Activated CD8-positive, alpha-beta T cell treated with anti-CD3 and anti-CD28 coated beads, Interleukin-2, amount 10 ng/mL, durations not matched to agents 7 days and 5 days (primary cell): ENCODE data around the gene TPPP2. TPM values are rescaled to one million over a fixed set of nuclear protein-coding genes. Genes with fewer than 3 reads are reported as not detected.

ENCODE experiments used
- ATAC-seq: fragments of 150-1000 bp; cut with Tn5 transposase; one replicate; pipeline ENCODE4 v1.10.0; 2021; ENCODE audit warnings: moderate library complexity
- CTCF ChIA-PET: fragments of 350-600 bp; sonication (Branson Sonifier 250); formaldehyde crosslinking; loops from one replicate; lab custom pipeline; 2021; ENCODE audit warnings: antibody characterized with exemption; lab: Charles Lee
- POLR2A ChIA-PET: fragments of 350-600 bp; sonication (Branson Sonifier 250); formaldehyde crosslinking; loops from one replicate; lab custom pipeline; 2021; ENCODE audit warnings: antibody characterized with exemption; lab: Charles Lee
- DNase-seq: peaks from one replicate; pipeline ENCODE4 v3.0.0-alpha.2; 2020
- H3K27ac Mint-ChIP-seq: one replicate; pipeline ENCODE4 v1.8.0; 2021; ENCODE audit warnings: mild to moderate bottlenecking, mixed read lengths
- H3K27me3 Mint-ChIP-seq: one replicate; pipeline ENCODE4 v1.8.0; 2021; ENCODE audit warnings: low read depth, mixed read lengths
- H3K36me3 Mint-ChIP-seq: one replicate; pipeline ENCODE4 v1.8.0; 2021; ENCODE audit warnings: low read depth, mixed read lengths
- H3K4me1 Mint-ChIP-seq: one replicate; pipeline ENCODE4 v1.8.0; 2021; ENCODE audit warnings: low read depth, mixed read lengths
- H3K4me3 Mint-ChIP-seq: one replicate; pipeline ENCODE4 v1.8.0; 2021; ENCODE audit warnings: mild to moderate bottlenecking, mixed read lengths
- H3K9me3 Mint-ChIP-seq: one replicate; pipeline ENCODE4 v1.8.0; 2022; ENCODE audit warnings: mixed read lengths; ENCODE audit not compliant: insufficient read depth
- total RNA-seq, 2 experiments: library from RNA; stranded (reverse); gene quantifications; one replicate each; pipeline ENCODE4 v1.2.3, GENCODE V29; 2021

The TPPP2 gene
- total RNA-seq, 2 experiments from 2014 or later = not detected

GRCh38 chr14:21061347-21061668, 31.3 kb downstream of the TPPP2 start:
- no peak for DNase-seq
- ChIA-PET POLR2A (no interaction called here), CTCF (interaction anchor here (1.0 to 2.9 kb wide), 3 partner anchors 9 to 47 kb away, joined by 3 to 11 read pairs (median 6); partner anchors contain the start of gene ARHGEF40)
- H3K9me3 Mint-ChIP-seq = no peaks in the 10 kb centered on the region
- H3K36me3 Mint-ChIP-seq = no peaks in the 10 kb centered on the region
- ATAC-seq = no peak
- no peak overlapping the region for H3K4me3 Mint-ChIP-seq
- H3K4me1 Mint-ChIP-seq = no peaks in the 10 kb centered on the region
- H3K27me3 Mint-ChIP-seq = peaks cover 48% of the 10 kb centered on the region
- no peak overlapping the region for H3K27ac Mint-ChIP-seq

- POLR2A ChIA-PET = no interaction called here
- H3K9me3 Mint-ChIP-seq = no peaks in the 10 kb centered on the region
- H3K27ac Mint-ChIP-seq = no peak overlapping the region
- peaks cover 61% of the 10 kb centered on the region for H3K27me3 Mint-ChIP-seq
- CTCF ChIA-PET = interaction anchor here (0.9 to 1.0 kb wide), 2 partner anchors 29 to 41 kb away, joined by 3 read pairs; no protein-coding TSS in a partner anchor
- H3K4me3 Mint-ChIP-seq = no peak overlapping the region
- H3K4me1 Mint-ChIP-seq = peaks cover under 1% of the 10 kb centered on the region
- no peaks in the 10 kb centered on the region for H3K36me3 Mint-ChIP-seq
- DNase-seq (no peak), ATAC-seq (no peak)
Measured at GRCh38 chr14:21063479-21063878, 33.5 kb downstream of the TPPP2 start.

- POLR2A ChIA-PET = no interaction called here
- peaks cover 31% of the 10 kb centered on the region for H3K4me1 Mint-ChIP-seq
- peaks cover 75% of the 10 kb centered on the region for H3K27me3 Mint-ChIP-seq
- H3K4me3 Mint-ChIP-seq = no peak overlapping the region
- CTCF ChIA-PET = interaction anchor here (0.8 to 5.1 kb wide), 12 partner anchors 11 to 61 kb away, joined by 3 to 140 read pairs (median 6); partner anchors contain the start of gene TMEM253
- ATAC-seq (no peak), DNase-seq (no peak)
- H3K36me3 Mint-ChIP-seq = no peaks in the 10 kb centered on the region
- H3K27ac Mint-ChIP-seq = no peak overlapping the region
- no peaks in the 10 kb centered on the region for H3K9me3 Mint-ChIP-seq
Measured at GRCh38 chr14:21066882-21067502, 37.0 kb downstream of the TPPP2 start.

- peaks cover 74% of the 10 kb centered on the region for H3K27me3 Mint-ChIP-seq
- H3K4me1 Mint-ChIP-seq = peaks cover 37% of the 10 kb centered on the region
- ATAC-seq (peak; percentile 52), DNase-seq (peak; percentile 62)
- ChIA-PET CTCF (interaction anchor here (0.8 to 5.1 kb wide), 16 partner anchors 9 to 98 kb away, joined by 3 to 140 read pairs (median 7); partner anchors contain the start of genes OR5AU1, SLC39A2 and TMEM253), POLR2A (interaction anchor here (0.7 to 1.4 kb wide), 2 partner anchors 24 to 36 kb away, joined by 3 to 5 read pairs; no protein-coding TSS in a partner anchor)
- H3K9me3 Mint-ChIP-seq = no peaks in the 10 kb centered on the region
- no peak overlapping the region for H3K27ac Mint-ChIP-seq
- peak overlapping the region; percentile 60 for H3K4me3 Mint-ChIP-seq
- no peaks in the 10 kb centered on the region for H3K36me3 Mint-ChIP-seq
Measured at GRCh38 chr14:21068521-21069387, 38.7 kb downstream of the TPPP2 start.

- peaks cover 37% of the 10 kb centered on the region for H3K4me1 Mint-ChIP-seq
Measured at GRCh38 chr14:21069388-21070082, 39.5 kb downstream of the TPPP2 start.

GRCh38 chr14:21070083-21070609, 40.1 kb downstream of the TPPP2 start, which contains the start of gene ARHGEF40:
Gene ARHGEF40 (plus strand): TSS chr14:21070304. CDS start chr14:21070397, 93 bp downstream.
- Mint-ChIP-seq H3K4me1 (peaks cover 37% of the 10 kb centered on the region), H3K36me3 (no peaks in the 10 kb centered on the region), H3K4me3 (peak within 1 kb of the TSS; percentile 68), H3K9me3 (no peaks in the 10 kb centered on the region), H3K27ac (no peak within 1 kb of the TSS), H3K27me3 (peaks cover 69% of the 10 kb centered on the region)
- ChIA-PET POLR2A (interaction anchor here (0.8 to 1.3 kb wide), 2 partner anchors 33 to 36 kb away, joined by 3 read pairs; no protein-coding TSS in a partner anchor), CTCF (interaction anchor here (0.9 to 3.4 kb wide), 9 partner anchors 8 to 99 kb away, joined by 3 to 57 read pairs (median 8); partner anchors contain the start of gene TMEM253)
- DNase-seq (no peak), ATAC-seq (peak; percentile 16)

More at GRCh38 chr14:21069388-21070082, 39.5 kb downstream of the TPPP2 start:
- H3K27me3 Mint-ChIP-seq = peaks cover 72% of the 10 kb centered on the region
- no peaks in the 10 kb centered on the region for H3K36me3 Mint-ChIP-seq
- H3K9me3 Mint-ChIP-seq = no peaks in the 10 kb centered on the region
- no peak for DNase-seq
- ATAC-seq = no peak
- ChIA-PET POLR2A (interaction anchor here (0.8 to 1.4 kb wide), 2 partner anchors 35 to 36 kb away, joined by 3 to 5 read pairs; no protein-coding TSS in a partner anchor), CTCF (interaction anchor here (1.3 to 5.1 kb wide), 12 partner anchors 9 to 99 kb away, joined by 3 to 140 read pairs (median 26); partner anchors contain the start of gene TMEM253)
- peak overlapping the region; percentile 60 for H3K4me3 Mint-ChIP-seq
- no peak overlapping the region for H3K27ac Mint-ChIP-seq

- ATAC-seq = peak; percentile 18
Measured at GRCh38 chr14:21070610-21071224, 40.7 kb downstream of the TPPP2 start.

GRCh38 chr14:21071225-21072030, 41.4 kb downstream of the TPPP2 start:
- CTCF ChIA-PET = interaction anchor here (0.8 to 3.4 kb wide), 8 partner anchors 11 to 57 kb away, joined by 3 to 57 read pairs (median 16); partner anchors contain the start of gene TMEM253
- POLR2A ChIA-PET = interaction anchor here (0.8 to 1.3 kb wide), 3 partner anchors 11 to 32 kb away, joined by 3 read pairs; no protein-coding TSS in a partner anchor
- peak; percentile 65 for DNase-seq
- ATAC-seq = peak; percentile 63
- Mint-ChIP-seq H3K4me1 (peaks cover 37% of the 10 kb centered on the region), H3K9me3 (no peaks in the 10 kb centered on the region), H3K4me3 (peak overlapping the region; percentile 68), H3K27ac (no peak overlapping the region), H3K36me3 (no peaks in the 10 kb centered on the region), H3K27me3 (peaks cover 63% of the 10 kb centered on the region)

More at GRCh38 chr14:21070610-21071224, 40.7 kb downstream of the TPPP2 start:
- Mint-ChIP-seq H3K36me3 (no peaks in the 10 kb centered on the region), H3K4me1 (peaks cover 37% of the 10 kb centered on the region), H3K27me3 (peaks cover 65% of the 10 kb centered on the region), H3K27ac (no peak overlapping the region), H3K4me3 (peak overlapping the region; percentile 68), H3K9me3 (no peaks in the 10 kb centered on the region)
- CTCF ChIA-PET = interaction anchor here (0.8 to 3.4 kb wide), 10 partner anchors 9 to 100 kb away, joined by 3 to 57 read pairs (median 7); partner anchors contain the start of gene TMEM253
- DNase-seq = peak; percentile 32
- POLR2A ChIA-PET = interaction anchor here (0.8 to 1.3 kb wide), 3 partner anchors 17 to 37 kb away, joined by 3 read pairs; no protein-coding TSS in a partner anchor

GRCh38 chr14:21072031-21072473, 42.0 kb downstream of the TPPP2 start:
- POLR2A ChIA-PET = interaction anchor here (0.8 kb wide), 1 partner anchor 10 kb away, joined by 3 read pairs; no protein-coding TSS in a partner anchor
- H3K27me3 Mint-ChIP-seq = peaks cover 58% of the 10 kb centered on the region
- H3K4me3 Mint-ChIP-seq = no peak overlapping the region
- H3K4me1 Mint-ChIP-seq = peaks cover 37% of the 10 kb centered on the region
- H3K27ac Mint-ChIP-seq = no peak overlapping the region
- CTCF ChIA-PET = interaction anchor here (1.9 to 3.4 kb wide), 6 partner anchors 10 to 57 kb away, joined by 5 to 57 read pairs (median 24); partner anchors contain the start of gene TMEM253
- H3K9me3 Mint-ChIP-seq = no peaks in the 10 kb centered on the region
- DNase-seq = no peak
- ATAC-seq = no peak
- H3K36me3 Mint-ChIP-seq = no peaks in the 10 kb centered on the region
